Keratinocyte (primary cell): ENCODE results near the gene FBRS.

ENCODE experiments used
- EZH2 ChIP-seq: IDR thresholded peaks from one replicate; pipeline ENCODE4 v1.6.1; 2012; ENCODE audit warnings: inconsistent platforms, mild to moderate bottlenecking, low read length, moderate library complexity
- TF ChIP-seq, protein P1 (sequence below), 3 experiments: IDR thresholded peaks in 1 of 3; conservative IDR thresholded peaks in 1 of 3; optimal IDR thresholded peaks in 1 of 3; 2 replicates in 2 of 3; 3 replicates in 1 of 3; pipeline versions ENCODE3 to v1.5.1; 2011; ENCODE audit warnings: low read length in 3 of 3, mild to moderate bottlenecking in 3 of 3, moderate library complexity in 2 of 3, control low read depth in 1 of 3, inconsistent platforms in 1 of 3; ENCODE audit not compliant: insufficient read depth in 2 of 3; ENCODE audit errors: extremely low read depth in 1 of 3

DNA sequence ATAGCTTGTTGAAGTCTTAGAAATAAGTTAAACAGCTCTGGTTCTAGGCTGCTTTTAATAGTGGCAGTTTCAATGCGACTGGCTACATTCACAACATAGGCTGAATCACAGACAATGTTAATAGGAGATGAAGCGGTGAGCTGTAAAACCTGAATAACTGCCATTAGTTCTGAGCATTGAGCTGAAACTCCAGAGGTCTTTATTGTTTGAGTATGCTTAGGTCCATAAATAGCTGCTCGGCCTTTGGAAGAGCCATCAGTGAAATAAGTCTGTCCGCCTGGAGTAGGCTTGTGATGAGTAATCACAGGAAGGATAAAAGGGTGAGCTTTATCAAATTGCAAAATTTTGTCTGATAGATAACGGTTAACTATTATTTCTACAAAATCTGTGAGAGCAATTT is 38.6 kb upstream of the FBRS start:
- TF ChIP-seq, protein P1, sequence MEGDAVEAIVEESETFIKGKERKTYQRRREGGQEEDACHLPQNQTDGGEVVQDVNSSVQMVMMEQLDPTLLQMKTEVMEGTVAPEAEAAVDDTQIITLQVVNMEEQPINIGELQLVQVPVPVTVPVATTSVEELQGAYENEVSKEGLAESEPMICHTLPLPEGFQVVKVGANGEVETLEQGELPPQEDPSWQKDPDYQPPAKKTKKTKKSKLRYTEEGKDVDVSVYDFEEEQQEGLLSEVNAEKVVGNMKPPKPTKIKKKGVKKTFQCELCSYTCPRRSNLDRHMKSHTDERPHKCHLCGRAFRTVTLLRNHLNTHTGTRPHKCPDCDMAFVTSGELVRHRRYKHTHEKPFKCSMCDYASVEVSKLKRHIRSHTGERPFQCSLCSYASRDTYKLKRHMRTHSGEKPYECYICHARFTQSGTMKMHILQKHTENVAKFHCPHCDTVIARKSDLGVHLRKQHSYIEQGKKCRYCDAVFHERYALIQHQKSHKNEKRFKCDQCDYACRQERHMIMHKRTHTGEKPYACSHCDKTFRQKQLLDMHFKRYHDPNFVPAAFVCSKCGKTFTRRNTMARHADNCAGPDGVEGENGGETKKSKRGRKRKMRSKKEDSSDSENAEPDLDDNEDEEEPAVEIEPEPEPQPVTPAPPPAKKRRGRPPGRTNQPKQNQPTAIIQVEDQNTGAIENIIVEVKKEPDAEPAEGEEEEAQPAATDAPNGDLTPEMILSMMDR (optimal IDR thresholded peaks at IDR 0.05 in 1 of 3, IDR thresholded peaks at IDR 0.05 in 1 of 3, conservative IDR thresholded peaks at IDR 0.05 in 1 of 3; ENCODE audit: extremely low read depth in 1 of 3, insufficient read depth in 2 of 3, low read length in 3 of 3): no peak
- no peak for TF ChIP-seq EZH2
